ENCODE results near the gene UQCC5.

UQCC5 gene

GRCh38 chr3:52535411-52536111 lies 844 bp upstream of the UQCC5 start:
- DNase-seq: no peak

GRCh38 chr3:52536112-52536368 lies 365 bp upstream of the UQCC5 start:
- no peak for DNase-seq

GRCh38 chr3:52537165-52537620 lies 788 bp downstream of the UQCC5 start:
- no peak for DNase-seq

GRCh38 chr3:52537726-52538421 lies 1.5 kb downstream of the UQCC5 start:
- DNase-seq: no peak

GRCh38 chr3:52539010-52539653 lies 2.7 kb downstream of the UQCC5 start:
- DNase-seq: no peak

GRCh38 chr3:52541050-52541449 lies 4.6 kb downstream of the UQCC5 start:
- no peak for DNase-seq

- DNase-seq: no peak
Observed at GRCh38 chr3:52544937-52545336, 8.5 kb downstream of the UQCC5 start.

GRCh38 chr3:52546111-52546901 lies 9.9 kb downstream of the UQCC5 start:
- no peak for DNase-seq

GRCh38 chr3:52547143-52547542 lies 10.7 kb downstream of the UQCC5 start:
- DNase-seq: no peak

- DNase-seq: no peak
Observed at GRCh38 chr3:52551118-52551517, 14.7 kb downstream of the UQCC5 start.

GRCh38 chr3:52552089-52552488 lies 15.7 kb downstream of the UQCC5 start:
- DNase-seq: no peak

- no peak for DNase-seq
Observed at GRCh38 chr3:52554026-52554755, 17.8 kb downstream of the UQCC5 start.

GRCh38 chr3:52555056-52555455 lies 18.7 kb downstream of the UQCC5 start:
- no peak for DNase-seq

- no peak for DNase-seq
Observed at GRCh38 chr3:52557011-52557960, 20.9 kb downstream of the UQCC5 start.

GRCh38 chr3:52558436-52558835 lies 22.0 kb downstream of the UQCC5 start:
- DNase-seq: no peak

- DNase-seq: no peak
Observed at GRCh38 chr3:52561028-52561747, 24.8 kb downstream of the UQCC5 start.

- no peak for DNase-seq
Observed at GRCh38 chr3:52563984-52564383, 27.6 kb downstream of the UQCC5 start.

GRCh38 chr3:52568069-52568468 lies 31.7 kb downstream of the UQCC5 start:
- DNase-seq: no peak

GRCh38 chr3:52570076-52570475 lies 33.7 kb downstream of the UQCC5 start:
- no peak for DNase-seq

- DNase-seq: no peak
Observed at GRCh38 chr3:52572221-52572620, 35.8 kb downstream of the UQCC5 start.
